ENCODE measurements around the gene BCR. TPM values are rescaled to one million over a fixed set of nuclear protein-coding genes. Genes with fewer than 3 reads are reported as not detected.
"Not testable (repeated sequence)": the region's sequence is repeated elsewhere in the genome, so short reads cannot be mapped to it uniquely, and the experiment has no call there.

BCR gene
- total RNA-seq, 1 donor from 2014 or later = 24.3 TPM

DNA sequence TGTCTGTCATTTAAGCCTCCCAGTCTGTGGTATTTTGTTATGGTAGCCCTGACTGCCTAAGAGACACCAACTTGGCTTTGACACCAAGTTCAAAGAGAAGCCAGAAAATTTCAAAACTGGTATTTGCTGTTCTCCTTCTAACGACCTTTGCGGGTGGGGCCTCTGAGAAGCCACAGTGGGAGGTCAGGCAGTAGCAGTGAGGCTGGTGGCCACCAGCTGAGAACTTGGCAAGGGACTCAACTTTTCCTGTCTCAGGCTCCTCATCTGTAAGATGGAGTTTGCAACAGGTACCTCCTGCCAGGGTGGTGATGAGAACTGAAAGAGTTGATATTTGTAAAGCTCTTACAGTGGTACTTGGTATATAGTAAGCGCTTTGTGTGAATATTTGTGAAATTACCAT, 183.4 kb downstream of the BCR start:
- intact Hi-C loops (cut with DNase I) = no loop called here
- no peak for DNase-seq (ENCODE audit: low spot score)

- no peak for DNase-seq (ENCODE audit: low spot score)
- intact Hi-C loops (cut with DNase I) = no loop called here
Observed at GRCh38 chr22:23364389-23364788, 184.1 kb downstream of the BCR start.

DNA sequence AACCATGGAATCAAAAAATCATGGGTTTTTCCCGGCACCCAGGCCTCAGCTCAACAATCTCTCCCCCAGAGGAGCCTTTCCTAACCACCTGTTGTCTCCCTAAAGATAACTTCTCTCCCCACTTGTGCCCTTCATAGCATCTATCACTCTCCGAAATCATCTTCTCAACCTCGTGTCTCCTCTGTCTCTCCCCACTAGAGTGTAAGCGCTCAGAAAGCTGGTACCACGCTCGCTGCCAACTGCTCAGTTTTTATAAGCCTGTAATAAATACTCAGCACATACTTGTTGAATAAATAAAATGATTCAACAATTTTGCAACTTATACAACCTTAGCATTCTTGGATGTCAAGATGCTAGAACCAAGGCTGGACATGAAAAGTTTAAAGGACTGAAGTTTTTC, 185.2 kb downstream of the BCR start:
- DNase-seq (ENCODE audit: low spot score) = no peak
- intact Hi-C loops (cut with DNase I) = no loop called here

- intact Hi-C loops (cut with DNase I) = no loop called here
- no peak for DNase-seq (ENCODE audit: low spot score)
Observed at GRCh38 chr22:23365961-23366360, 185.7 kb downstream of the BCR start.

DNA sequence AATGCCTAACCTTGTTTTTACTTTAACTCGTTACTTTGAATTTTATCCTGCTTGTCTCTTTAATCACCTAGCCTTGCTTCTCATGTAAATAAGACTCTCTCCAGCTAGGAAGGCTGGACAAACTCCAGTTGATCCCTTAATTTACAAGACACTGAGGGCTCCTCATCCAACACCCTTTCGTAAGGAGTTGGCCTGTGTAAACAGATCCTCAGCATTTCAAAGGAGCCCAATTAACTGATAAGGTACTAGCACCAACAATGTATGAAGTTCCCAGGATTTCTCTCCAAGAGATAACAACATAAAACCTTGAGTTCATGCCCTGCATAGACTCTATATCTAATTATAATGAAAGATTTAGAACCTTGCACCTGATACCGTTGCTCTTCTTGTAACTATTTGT, 186.9 kb downstream of the BCR start:
- DNase-seq (ENCODE audit: low spot score); intact Hi-C loops (cut with DNase I): not testable (repeated sequence)

Other genes starting within 250 kb of the BCR start
- 2.2 TPM for gene GNAZ, start 110.0 kb upstream of the BCR start, total RNA-seq
- not detected for gene RSPH14, start 38.5 kb upstream of the BCR start, total RNA-seq
- 0.70 TPM for gene RAB36, start 35.0 kb upstream of the BCR start, total RNA-seq